HEK293 (cell line): ENCODE results near the gene OMD.

Experiments used
- PRDM10 ChIP-seq: fragments of 450-650 bp; formaldehyde crosslinking; IDR thresholded peaks from 2 replicates; pipeline ENCODE4 v1.5.1; 2016; ENCODE audit warnings: missing biosample characterization, missing genetic modification characterization
- ZNF623 ChIP-seq: fragments of 450-650 bp; formaldehyde crosslinking; IDR thresholded peaks from 2 replicates; pipeline ENCODE4 v1.5.1; 2016; ENCODE audit warnings: missing biosample characterization, missing genetic modification characterization

DNA sequence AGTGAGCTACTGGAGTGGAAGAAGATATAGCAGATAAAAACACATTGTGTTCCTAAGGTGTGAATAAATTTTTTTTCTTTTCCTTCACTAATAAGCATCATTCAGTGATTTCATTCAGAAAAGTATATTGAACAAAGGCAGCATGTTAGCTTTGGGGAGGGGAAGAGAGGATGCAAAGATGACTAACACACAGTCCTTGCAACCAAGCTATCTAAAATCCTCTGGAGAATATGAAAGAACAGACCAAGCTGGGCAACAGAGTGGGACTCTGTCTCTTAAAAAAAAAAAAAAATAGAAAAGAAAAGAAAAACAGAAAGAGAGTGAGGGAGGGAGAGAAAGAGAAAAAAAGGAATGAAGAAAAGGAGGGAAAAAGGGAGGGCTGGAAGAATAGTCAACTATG is 22.3 kb upstream of the OMD start:
- TF ChIP-seq PRDM10 (tag by site-specific recombination) (no peak), ZNF623 (no peak)
